ENCODE data around the gene RBL1. TPM values are rescaled to one million over a fixed set of nuclear protein-coding genes. Genes with fewer than 3 reads are reported as not detected.

Gene RBL1
- polyA plus RNA-seq, 1 donor from 2014 or later, result 5.1 TPM

GRCh38 chr20:37081717-37082289 lies 14.0 kb downstream of the RBL1 start:
- Histone ChIP-seq H3K27me3 (ENCODE audit: insufficient read depth, low read depth, low read length) (no peaks in the 10 kb centered on the region), H3K79me2 (replicated peaks; ENCODE audit: insufficient read depth, low read length) (peaks cover 2% of the 10 kb centered on the region), H3K4me3 (ENCODE audit: low read length) (no peak overlapping the region), H3F3A (ENCODE audit: insufficient read depth, low read length, poor library complexity, severe bottlenecking) (no peaks in the 10 kb centered on the region), H3K9ac (ENCODE audit: low read length) (no peak overlapping the region), H4K20me1 (ENCODE audit: insufficient read depth) (no peaks in the 10 kb centered on the region), H3K36me3 (ENCODE audit: insufficient read depth, low read length) (no peaks in the 10 kb centered on the region), H3K9me3 (ENCODE audit: low read length) (no peaks in the 10 kb centered on the region), H3K9me2 (ENCODE audit: insufficient read depth, low read length) (no peaks in the 10 kb centered on the region), H2AFZ (ENCODE audit: low read depth, low read length) (no peak overlapping the region), H3K27ac (ENCODE audit: low read length) (no peak overlapping the region), H3K4me2 (ENCODE audit: low read length) (no peak overlapping the region)
- no peak for TF ChIP-seq CTCF (IDR thresholded peaks at IDR 0.05; ENCODE audit: poor library complexity, severe bottlenecking)
- no peak for TF ChIP-seq REST (IDR thresholded peaks at IDR 0.05; ENCODE audit: borderline replicate concordance)
- TF ChIP-seq MXI1 (conservative IDR thresholded peaks at IDR 0.05; ENCODE audit: poor library complexity, severe bottlenecking), result no peak
- TF ChIP-seq EZH2 (IDR thresholded peaks at IDR 0.05; ENCODE audit: borderline replicate concordance, insufficient read depth, low read length, poor library complexity, severe bottlenecking), result no peak
- no peak for TF ChIP-seq EP300 (conservative IDR thresholded peaks at IDR 0.05; ENCODE audit: poor library complexity, severe bottlenecking)
- no peak for TF ChIP-seq SMC3 (conservative IDR thresholded peaks at IDR 0.05; ENCODE audit: poor library complexity)
- no peak for TF ChIP-seq RAD21 (conservative IDR thresholded peaks at IDR 0.05)
- TF ChIP-seq POLR2AphosphoS5 (IDR thresholded peaks at IDR 0.05), result no peak
- no peak for TF ChIP-seq TAF1 (IDR thresholded peaks at IDR 0.05; ENCODE audit: low read depth)

- H3K4me3 ChIP-seq (ENCODE audit: low read length), result no peak overlapping the region
- TF ChIP-seq POLR2AphosphoS5 (IDR thresholded peaks at IDR 0.05), result no peak
- H3K27me3 ChIP-seq (ENCODE audit: insufficient read depth, low read depth, low read length), result no peaks in the 10 kb centered on the region
- H2AFZ ChIP-seq (ENCODE audit: low read depth, low read length), result no peak overlapping the region
- no peak overlapping the region for H3K27ac ChIP-seq (ENCODE audit: low read length)
- H3K9ac ChIP-seq (ENCODE audit: low read length), result no peak overlapping the region
- no peaks in the 10 kb centered on the region for H3K9me2 ChIP-seq (ENCODE audit: insufficient read depth, low read length)
- peaks cover 2% of the 10 kb centered on the region for H3K79me2 ChIP-seq (replicated peaks; ENCODE audit: insufficient read depth, low read length)
- H3K36me3 ChIP-seq (ENCODE audit: insufficient read depth, low read length), result no peaks in the 10 kb centered on the region
- H3F3A ChIP-seq (ENCODE audit: insufficient read depth, low read length, poor library complexity, severe bottlenecking), result no peaks in the 10 kb centered on the region
- H4K20me1 ChIP-seq (ENCODE audit: insufficient read depth), result no peaks in the 10 kb centered on the region
- H3K9me3 ChIP-seq (ENCODE audit: low read length), result no peaks in the 10 kb centered on the region
- H3K4me2 ChIP-seq (ENCODE audit: low read length), result no peak overlapping the region
Measured at GRCh38 chr20:37077009-37077408, 18.8 kb downstream of the RBL1 start.

Measured in neural cell (in vitro differentiated cells).